GM13977 (cell line): ENCODE results near the gene TRPM4.
"Not testable (repeated sequence)": the region's sequence is repeated elsewhere in the genome, so short reads cannot be mapped to it uniquely, and the experiment has no call there.

Experiments
- DNase-seq: peaks from one replicate; pipeline ENCODE4 v3.0.0; 2012; ENCODE audit warnings: low spot score
- CTCF ChIP-seq: IDR thresholded peaks from 2 replicates; pipeline ENCODE4 v1.5.1; 2012; ENCODE audit warnings: mild to moderate bottlenecking, control low read depth; ENCODE audit not compliant: insufficient read depth; ENCODE audit errors: extremely low read depth, missing control alignments
- in situ Hi-C: fragments of 300-500 bp; cut with MboI; formaldehyde crosslinking; loops from one replicate; pipeline ENCODE4 v1.12.0; 2022; ENCODE audit warnings: low sequenced_read_pairs, low pct_unique_long_range_greater_than_20kb, mixed read lengths, inconsistent platforms; ENCODE audit not compliant: unreplicated experiment

Gene TRPM4

GRCh38 chr19:49135686-49136085 is 21.9 kb upstream of the TRPM4 start:
- in situ Hi-C loops: no loop called here
- no peak for TF ChIP-seq CTCF
- no peak for DNase-seq

DNA sequence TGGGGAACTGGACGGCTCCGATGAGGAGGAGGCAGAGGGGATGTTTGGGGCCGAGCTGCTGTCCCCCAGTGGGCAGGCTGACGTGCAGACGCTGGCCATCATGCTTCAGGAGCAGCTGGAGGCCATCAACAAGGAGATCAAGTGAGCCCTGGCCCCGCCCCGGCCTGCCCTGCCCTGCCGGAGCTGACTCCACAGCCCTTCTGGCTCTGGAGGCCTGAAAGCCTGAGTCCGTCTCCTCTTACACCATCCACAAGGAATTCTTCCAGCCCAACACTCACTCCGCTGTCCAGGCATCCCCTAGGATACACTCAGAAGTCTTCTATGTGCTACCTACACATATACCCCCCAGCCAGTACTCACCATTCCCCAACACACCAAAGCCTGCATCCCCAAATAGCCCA is 20.8 kb upstream of the TRPM4 start:
- TF ChIP-seq CTCF: no peak
- in situ Hi-C loops: no loop called here
- DNase-seq: no peak

DNA sequence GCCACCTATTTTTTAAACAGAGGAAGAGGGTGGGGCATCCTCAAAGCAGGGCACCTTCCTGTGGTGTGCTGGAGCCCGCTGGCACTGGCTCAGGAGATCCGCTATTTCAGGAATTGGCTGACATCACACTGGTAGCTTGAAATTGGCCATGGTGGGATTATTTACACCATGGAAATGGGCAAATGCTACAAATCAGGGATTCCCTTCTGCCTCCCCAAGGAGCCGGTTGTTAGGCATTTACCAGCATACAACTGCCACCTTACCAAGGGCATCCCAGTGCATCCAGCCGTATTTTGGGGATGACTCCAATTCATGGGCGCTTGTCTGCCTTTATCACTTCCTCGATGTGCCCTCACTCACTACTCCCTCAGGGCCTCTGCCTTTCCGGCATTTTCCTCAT is 16.6 kb upstream of the TRPM4 start:
- TF ChIP-seq CTCF: no peak
- DNase-seq: no peak
- in situ Hi-C loops: no loop called here

DNA sequence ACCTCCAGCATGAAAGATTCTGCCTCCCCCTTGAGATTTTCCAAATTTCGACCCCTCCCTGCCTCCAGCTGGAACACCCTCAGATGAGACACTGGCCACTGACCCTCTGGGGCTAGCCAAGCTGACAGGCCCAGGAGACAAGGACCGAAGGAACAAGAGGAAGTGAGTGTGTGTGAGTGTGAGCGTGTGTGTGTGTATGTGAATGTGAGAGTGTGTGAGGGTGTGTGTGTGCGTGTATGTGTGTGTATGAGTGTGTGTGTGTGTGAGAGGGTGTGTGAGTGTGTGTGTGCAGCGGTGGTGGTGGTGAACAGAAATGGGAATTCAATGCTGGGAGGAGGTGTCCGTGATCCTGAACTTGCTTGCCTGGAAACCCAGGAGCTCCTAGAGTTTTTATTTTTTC is 16.2 kb upstream of the TRPM4 start:
- in situ Hi-C loops: no loop called here
- no peak for TF ChIP-seq CTCF
- no peak for DNase-seq

GRCh38 chr19:49142866-49143335 is 14.7 kb upstream of the TRPM4 start:
- TF ChIP-seq CTCF: no peak
- peak; percentile 93 for DNase-seq
- in situ Hi-C loops: no loop called here

DNA sequence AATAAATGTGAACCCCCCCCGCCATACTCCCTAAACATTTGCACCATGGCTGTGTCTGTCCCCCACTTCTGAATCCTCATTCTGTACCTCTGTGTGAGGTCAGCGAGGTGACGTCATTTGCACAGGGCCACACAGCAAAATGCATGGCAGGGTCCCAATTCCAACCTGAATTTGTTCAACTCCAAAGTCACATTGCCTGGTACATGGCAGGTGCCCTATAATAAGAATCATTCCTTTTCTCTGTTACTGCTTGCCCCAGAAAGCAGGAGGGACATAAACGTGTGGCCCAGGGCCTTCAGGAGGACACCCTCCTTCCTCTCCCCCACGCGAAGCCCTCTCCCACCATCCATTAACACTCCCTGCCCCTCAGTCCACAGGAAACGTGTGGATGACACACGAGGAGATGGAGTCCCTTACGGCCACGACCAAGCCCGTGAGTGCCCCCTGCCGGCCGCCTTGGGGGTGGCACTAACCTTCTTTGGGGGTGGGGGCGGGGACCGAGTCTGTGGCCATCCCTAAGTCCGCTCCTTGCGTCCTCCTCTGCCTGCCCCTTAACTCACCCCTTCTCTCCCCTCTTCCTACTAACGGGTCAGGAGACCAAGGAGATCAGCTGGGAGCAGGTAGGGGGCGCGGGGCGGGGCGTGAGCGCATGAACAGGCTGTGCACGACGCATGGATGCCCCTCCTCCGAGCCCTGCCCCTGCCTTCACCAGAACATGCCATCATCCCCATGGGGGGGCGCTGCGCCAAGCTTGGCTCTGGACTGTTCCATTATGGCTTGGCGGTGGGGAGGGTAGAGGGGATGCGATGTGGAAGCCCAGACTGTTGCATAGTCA is 11.8 kb upstream of the TRPM4 start:
- DNase-seq: peak; percentile 86
- peak; percentile 81 for TF ChIP-seq CTCF
- in situ Hi-C loops: no loop called here

DNA sequence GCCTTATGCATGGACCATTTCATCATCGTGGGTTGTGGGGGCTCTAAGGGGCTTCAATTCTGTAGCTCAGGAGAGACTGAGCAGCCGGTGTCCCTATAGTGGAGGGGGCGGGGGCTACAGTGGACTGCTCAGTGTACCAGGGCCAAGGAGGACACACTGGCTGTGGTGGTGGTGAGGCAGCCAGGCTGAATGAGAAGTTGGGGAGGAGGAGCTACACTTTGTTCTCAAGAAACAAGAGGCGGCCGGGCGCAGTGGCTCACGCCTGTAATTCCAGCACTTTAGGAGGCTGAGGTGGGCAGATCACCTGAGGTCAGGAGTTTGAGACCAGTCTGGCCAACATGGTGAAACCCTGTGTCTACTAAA is 11.2 kb upstream of the TRPM4 start:
- DNase-seq, in situ Hi-C loops: not testable (repeated sequence)
